ENCODE results near the gene CETP.
"Not testable (repeated sequence)": the region's sequence is repeated elsewhere in the genome, so short reads cannot be mapped to it uniquely, and the experiment has no call there.

Gene CETP

GRCh38 chr16:56997931-56998330, 36.2 kb downstream of the CETP start:
- no peak for DNase-seq (ENCODE audit: low read depth, low spot score)

GRCh38 chr16:56998352-56998751, 36.6 kb downstream of the CETP start:
- DNase-seq (ENCODE audit: low read depth, low spot score) = no peak

GRCh38 chr16:56998861-56999260, 37.1 kb downstream of the CETP start:
- no peak for DNase-seq (ENCODE audit: low read depth, low spot score)

GRCh38 chr16:56999409-57000270, 37.9 kb downstream of the CETP start:
- no peak for DNase-seq (ENCODE audit: low read depth, low spot score)

GRCh38 chr16:57000271-57001025, 38.7 kb downstream of the CETP start:
- DNase-seq (ENCODE audit: low read depth, low spot score) = no peak

- no peak for DNase-seq (ENCODE audit: low read depth, low spot score)
These were observed 39.4 kb downstream of the CETP start for GRCh38 chr16:57001026-57001679.

- no peak for DNase-seq (ENCODE audit: low read depth, low spot score)
These were observed 42.0 kb downstream of the CETP start for GRCh38 chr16:57003439-57004386.

GRCh38 chr16:57004387-57005250, 42.9 kb downstream of the CETP start:
- DNase-seq (ENCODE audit: low read depth, low spot score) = no peak

GRCh38 chr16:57005597-57005996, 43.8 kb downstream of the CETP start:
- DNase-seq (ENCODE audit: low read depth, low spot score) = not testable (repeated sequence)

- DNase-seq (ENCODE audit: low read depth, low spot score) = no peak
These were observed 45.3 kb downstream of the CETP start for GRCh38 chr16:57007050-57007449.

- no peak for DNase-seq (ENCODE audit: low read depth, low spot score)
These were observed 45.8 kb downstream of the CETP start for GRCh38 chr16:57007530-57007929.

- DNase-seq (ENCODE audit: low read depth, low spot score) = no peak
These were observed 46.7 kb downstream of the CETP start for GRCh38 chr16:57008440-57008839.

GRCh38 chr16:57009643-57010170, 48.0 kb downstream of the CETP start:
- DNase-seq (ENCODE audit: low read depth, low spot score) = no peak

- no peak for DNase-seq (ENCODE audit: low read depth, low spot score)
These were observed 50.6 kb downstream of the CETP start for GRCh38 chr16:57012353-57012752.

GRCh38 chr16:57013229-57013628, 51.5 kb downstream of the CETP start:
- DNase-seq (ENCODE audit: low read depth, low spot score) = no peak

- no peak for DNase-seq (ENCODE audit: low read depth, low spot score)
These were observed 52.2 kb downstream of the CETP start for GRCh38 chr16:57013902-57014301.

- no peak for DNase-seq (ENCODE audit: low read depth, low spot score)
These were observed 54.6 kb downstream of the CETP start for GRCh38 chr16:57016301-57016700.

GRCh38 chr16:57016831-57017230, 55.1 kb downstream of the CETP start:
- DNase-seq (ENCODE audit: low read depth, low spot score) = no peak

GRCh38 chr16:57017251-57017650, 55.5 kb downstream of the CETP start:
- no peak for DNase-seq (ENCODE audit: low read depth, low spot score)

- no peak for DNase-seq (ENCODE audit: low read depth, low spot score)
These were observed 58.0 kb downstream of the CETP start for GRCh38 chr16:57019746-57020145.

Data from activated CD4-positive, CD25-positive, alpha-beta regulatory T cell treated with anti-CD3 and anti-CD28 coated beads, Interleukin-2, amount 50 U/mL, for 16 hours (primary cell).